K562 (cell line): ENCODE results near the gene MYO6. TPM values are rescaled to one million over a fixed set of nuclear protein-coding genes. Genes with fewer than 3 reads are reported as not detected.

Experiments
- ATAC-seq: fragments of 200-7000 bp; cut with Tn5 transposase; 3 replicates; pipeline ENCODE4 v1.9.1; 2020; ENCODE audit warnings: moderate library complexity
- BruUV-seq: library from RNA; stranded (reverse); fragments of 400-500 nt; replicated peaks from 2 replicates; lab custom pipeline; 2021; lab: Mats Ljungman, UMichigan
- CTCF ChIA-PET: fragments of 300-600 bp; formaldehyde crosslinking; extraction: SDS; loops from one replicate; lab custom pipeline; 2021; ENCODE audit warnings: low intra/inter-chr PET ratio; lab: Yijun Ruan, JAX
- POLR2A ChIA-PET: fragments of 300-600, 350-650 bp; sonication (Branson Sonifier 250); formaldehyde crosslinking; extraction: SDS; loops from one replicate; lab custom pipeline; 2021; ENCODE audit warnings: antibody characterized with exemption, inconsistent platforms; lab: Yijun Ruan, JAX
- DNase-seq, 4 experiments: peaks; one replicate each; pipeline versions ENCODE4 v3.0.0 to v3.0.0-alpha.2; 2011 to 2018; ENCODE audit warnings: low spot score in 3 of 4, mixed read lengths in 3 of 4; ENCODE audit errors: extremely low read depth in 1 of 4
- FAIRE-seq: peaks from 2 replicates; lab custom pipeline; 2011; peaks lifted over from hg19 to GRCh38; lab: Jason Lieb, UNC
- H2AFZ ChIP-seq: 2 replicates; pipeline ENCODE4 v1.6.0; 2011; ENCODE audit warnings: low read depth, low read length, control low read depth, inconsistent platforms
- H3K27ac ChIP-seq: fragments of 200-600 bp; 3 replicates; pipeline ENCODE4 v1.8.0; 2011; ENCODE audit warnings: low read depth, mild to moderate bottlenecking, control low read depth, inconsistent platforms, low read length, moderate library complexity, mixed read lengths; ENCODE audit errors: extremely low read depth
- H3K27me3 ChIP-seq, 2 experiments: fragments of 300-600 bp in 1 of 2; 2 replicates in 1 of 2; 3 replicates in 1 of 2; pipeline versions ENCODE4 v1.6.0 to v1.8.0; 2011; ENCODE audit warnings: inconsistent platforms in 2 of 2, low read length in 2 of 2, mild to moderate bottlenecking in 1 of 2, mixed read lengths in 1 of 2, moderate library complexity in 1 of 2; ENCODE audit not compliant: control insufficient read depth in 2 of 2, insufficient read depth in 2 of 2
- H3K36me3 ChIP-seq: fragments of 300-600 bp; 3 replicates; pipeline ENCODE4 v1.8.0; 2011; ENCODE audit warnings: mild to moderate bottlenecking, low read length, inconsistent platforms; ENCODE audit not compliant: control insufficient read depth, insufficient read depth
- H3K4me1 ChIP-seq, 2 experiments: fragments of 200-600 bp in 1 of 2; replicated peaks in 1 of 2; 2 replicates in 1 of 2; 3 replicates in 1 of 2; pipeline versions ENCODE4 v1.5.1 to v1.8.0; 2011; ENCODE audit warnings: inconsistent platforms in 2 of 2, low read length in 2 of 2, mild to moderate bottlenecking in 1 of 2, mixed read lengths in 1 of 2, moderate library complexity in 1 of 2; ENCODE audit not compliant: control insufficient read depth in 2 of 2, insufficient read depth in 2 of 2
- H3K4me2 ChIP-seq: 2 replicates; pipeline ENCODE4 v1.6.1; 2011; ENCODE audit warnings: low read length, control low read depth, inconsistent platforms, mixed read lengths; ENCODE audit not compliant: insufficient read depth
- H3K4me3 ChIP-seq: fragments of 200-600 bp; sonication (generic), shearing (Covaris generic); 2 replicates; pipeline ENCODE4 v1.5.1; 2016; ENCODE audit warnings: control low read depth, inconsistent platforms
- H3K79me2 ChIP-seq: fragments of 200-600 bp; 3 replicates; pipeline ENCODE4 v1.8.0; 2011; ENCODE audit warnings: low read length, inconsistent platforms; ENCODE audit not compliant: control insufficient read depth, insufficient read depth
- H3K9ac ChIP-seq, 2 experiments: 2 replicates each; pipeline versions ENCODE4 v1.6.0 to v1.6.1; 2011; ENCODE audit warnings: low read depth in 2 of 2, low read length in 2 of 2, control low read depth in 1 of 2, inconsistent platforms in 1 of 2, mild to moderate bottlenecking in 1 of 2, mixed read lengths in 1 of 2; ENCODE audit not compliant: insufficient read depth in 1 of 2
- H3K9me1 ChIP-seq: one replicate; pipeline ENCODE4 v1.6.0; 2011; ENCODE audit warnings: inconsistent platforms, mild to moderate bottlenecking, low read length, moderate library complexity; ENCODE audit not compliant: control insufficient read depth, insufficient read depth
- H3K9me3 ChIP-seq: replicated peaks from 2 replicates; pipeline ENCODE4 v1.5.1; 2011; ENCODE audit warnings: low read depth, low read length, inconsistent platforms; ENCODE audit not compliant: control insufficient read depth, insufficient read depth
- H4K20me1 ChIP-seq: replicated peaks from 2 replicates; pipeline ENCODE4 v1.6.1; 2011; ENCODE audit warnings: low read length, inconsistent platforms, mixed read lengths; ENCODE audit not compliant: control insufficient read depth, insufficient read depth
- EGR1 ChIP-seq: fragments of 450-650 bp; conservative IDR thresholded peaks from 2 replicates; pipeline ENCODE4 v1.6.1; 2017; ENCODE audit warnings: mild to moderate bottlenecking
- NFRKB ChIP-seq: fragments of 450-650 bp; IDR thresholded peaks from 2 replicates; pipeline ENCODE4 v1.6.1; 2016; ENCODE audit warnings: low read depth
- STAT5B ChIP-seq: fragments of 250-450 bp; sonication (Bioruptor Pico); IDR thresholded peaks from 2 replicates; pipeline ENCODE4 v1.8.0; 2021; ENCODE audit warnings: mild to moderate bottlenecking, inconsistent platforms
- U2AF1 ChIP-seq: fragments of 200-400 bp; formaldehyde crosslinking; optimal IDR thresholded peaks from 2 replicates; pipeline ENCODE3; 2017; ENCODE audit warnings: mild to moderate bottlenecking, low read depth, low read length, moderate library complexity
- ZKSCAN1 ChIP-seq: fragments of 150-350 bp; IDR thresholded peaks from 2 replicates; pipeline ENCODE4 v1.6.1; 2016; ENCODE audit warnings: low read depth, low read length
- ZNF212 ChIP-seq: fragments of 450-650 bp; formaldehyde crosslinking; IDR thresholded peaks from 2 replicates; pipeline ENCODE4 v1.4.0; 2020; ENCODE audit warnings: mild to moderate bottlenecking
- ZNF717 ChIP-seq: fragments of 250-450 bp; sonication (Bioruptor Pico); IDR thresholded peaks from 2 replicates; pipeline ENCODE4 v1.5.0; 2021
- ZZZ3 ChIP-seq: fragments of 450-650 bp; IDR thresholded peaks from 2 replicates; pipeline ENCODE4 v1.6.1; 2016; ENCODE audit warnings: antibody characterized with exemption, mild to moderate bottlenecking, moderate library complexity
- WGBS: fragments of 100-300 bp; shearing (Covaris generic); methylation state at CpG from one replicate; pipeline ENCODE4 v1.1.6; 2016; ENCODE audit warnings: low coverage, mixed read lengths; ENCODE audit not compliant: insufficient coverage; ENCODE audit errors: missing lambda C conversion rate; 5-methylcytosine and 5-hydroxymethylcytosine counted together
- in situ Hi-C: fragments of 300-500 bp; cut with MboI; formaldehyde crosslinking; loops from 4 replicates; pipeline ENCODE4 v1.15.0; 2018; ENCODE audit warnings: inconsistent platforms, mixed read lengths
- intact Hi-C: fragments of 100-400 bp; cut with micrococcal nuclease; formaldehyde crosslinking; loops from 2 replicates; pipeline ENCODE4 v1.14.2; 2022
- polyA plus RNA-seq, 8 experiments: library from polyadenylated mRNA; depleted of rRNA in 4 of 8; stranded (reverse) in 5 of 8; unstranded in 3 of 8; fragments of >200 nt; fragmentation: Nextera tagmentation in 2 of 8; fragmentation: Illumina TruSeq in 1 of 8; extraction: Ambion mirVana in 2 of 8; extraction: Trizol in 1 of 8; gene quantifications; 2 replicates each; pipeline versions ENCODE4 v1.2.1 to v1.2.3, GENCODE V29; 2011 to 2014; ENCODE audit warnings: inconsistent platforms in 1 of 8, missing spikeins in 1 of 8
- total RNA-seq, 7 experiments: library from RNA; depleted of rRNA in 6 of 7; stranded (reverse); fragments of >200 nt in 6 of 7; fragmentation: Illumina TruSeq in 2 of 7; extraction: Trizol in 2 of 7; gene quantifications; 2 replicates each; pipeline versions ENCODE4 v1.2.1 to v1.2.3, GENCODE V29; 2011 to 2021; ENCODE audit warnings: low replicate concordance in 1 of 7
- TF ChIP-seq, protein P1 (sequence below): sonication (generic); formaldehyde crosslinking; IDR thresholded peaks from 2 replicates; pipeline ENCODE4 v1.8.0; 2022; ENCODE audit warnings: mild to moderate bottlenecking, missing genetic modification reagents
- TF ChIP-seq, protein P2 (sequence below): fragments of 250-450 bp; sonication (Bioruptor Pico); IDR thresholded peaks from 2 replicates; pipeline ENCODE4 v1.8.0; 2021; ENCODE audit warnings: moderate library complexity, mild to moderate bottlenecking, inconsistent platforms
- TF ChIP-seq, protein P3 (sequence below): sonication (generic); formaldehyde crosslinking; IDR thresholded peaks from 2 replicates; pipeline ENCODE4 v1.8.1; 2023; ENCODE audit warnings: mild to moderate bottlenecking, missing genetic modification reagents, moderate library complexity
- TF ChIP-seq, protein P4 (sequence below): fragments of 450-650 bp; conservative IDR thresholded peaks from 2 replicates; pipeline ENCODE4 v1.6.1; 2016; ENCODE audit warnings: missing genetic modification characterization, low read depth, mild to moderate bottlenecking, control low read depth, missing compliant biosample characterization

MYO6 gene
- total and polyA plus RNA-seq, 9 of the 15 experiments (the other 6 are each of a cell fraction or from before 2014, with no cell fraction given) = 1.3 to 5.5 (median 2.7) TPM

DNA sequence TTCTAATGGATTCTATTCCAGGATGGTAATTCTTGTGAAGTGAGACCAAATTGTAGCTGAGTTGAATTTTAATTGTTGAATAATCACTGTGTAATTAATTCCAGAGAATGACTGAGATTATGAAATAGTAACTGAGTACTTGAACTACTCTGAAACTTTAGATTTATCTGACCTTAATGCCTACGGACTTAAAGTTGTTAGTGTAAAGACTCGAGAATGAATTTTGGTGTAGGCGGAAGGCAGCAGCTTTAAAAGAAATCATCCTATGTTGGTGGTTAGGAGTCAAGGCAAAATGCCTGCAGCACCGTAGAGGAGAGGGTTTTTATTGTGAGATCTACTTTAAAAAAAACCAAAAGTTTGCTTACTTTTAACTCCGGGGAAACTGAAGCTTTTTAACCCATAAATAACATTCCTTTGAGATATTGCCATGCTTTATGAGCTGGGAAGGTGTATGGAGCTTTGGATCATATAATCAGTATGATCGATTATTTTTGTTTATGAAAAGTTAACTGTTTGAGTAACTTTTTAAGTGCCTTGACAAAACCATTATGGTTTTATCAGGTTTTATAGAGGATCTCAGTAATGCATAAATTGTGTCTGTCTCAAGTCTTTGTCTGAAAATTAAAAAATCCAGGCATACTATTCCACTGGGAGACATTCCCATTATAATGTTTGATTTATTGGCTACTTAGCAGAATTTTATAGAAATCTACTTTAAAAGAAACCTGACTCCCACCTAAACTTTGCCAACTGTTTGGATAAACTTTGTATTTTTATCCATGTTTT lies 46.1 kb downstream of the MYO6 start:
- 6% methylated on average over 6 of the region's 6 CpGs for WGBS
- intact Hi-C loops (no loop called here), in situ Hi-C loops (no loop called here)
- DNase-seq = no peak
- FAIRE-seq = no peak
- Histone ChIP-seq H3K9me3 (no peaks in the 10 kb centered on the region), H2AFZ (no peak overlapping the region), H4K20me1 (no peaks in the 10 kb centered on the region), H3K27ac (no peak overlapping the region), H3K9me1 (no peaks in the 10 kb centered on the region), H3K79me2 (no peaks in the 10 kb centered on the region), H3K36me3 (no peaks in the 10 kb centered on the region), H3K9ac (no peak overlapping the region), H3K4me1 (no peaks in the 10 kb centered on the region), H3K27me3 (no peaks in the 10 kb centered on the region; a peak in 2 of 5 replicates), H3K4me3 (no peak overlapping the region), H3K4me2 (no peak overlapping the region)
- ChIA-PET CTCF (no interaction called here), POLR2A (interaction anchor here (1.4 kb wide), 1 partner anchor 37 kb away, joined by 3 read pairs; no protein-coding TSS in a partner anchor)
- TF ChIP-seq EGR1 (no peak), NFRKB (no peak), ZKSCAN1 (no peak), ZZZ3 (no peak), STAT5B (CRISPR knock-in tag) (no peak), ZNF717 (CRISPR knock-in tag) (no peak), ZNF212 (no peak), U2AF1 (no peak)
- TF ChIP-seq, protein P1, sequence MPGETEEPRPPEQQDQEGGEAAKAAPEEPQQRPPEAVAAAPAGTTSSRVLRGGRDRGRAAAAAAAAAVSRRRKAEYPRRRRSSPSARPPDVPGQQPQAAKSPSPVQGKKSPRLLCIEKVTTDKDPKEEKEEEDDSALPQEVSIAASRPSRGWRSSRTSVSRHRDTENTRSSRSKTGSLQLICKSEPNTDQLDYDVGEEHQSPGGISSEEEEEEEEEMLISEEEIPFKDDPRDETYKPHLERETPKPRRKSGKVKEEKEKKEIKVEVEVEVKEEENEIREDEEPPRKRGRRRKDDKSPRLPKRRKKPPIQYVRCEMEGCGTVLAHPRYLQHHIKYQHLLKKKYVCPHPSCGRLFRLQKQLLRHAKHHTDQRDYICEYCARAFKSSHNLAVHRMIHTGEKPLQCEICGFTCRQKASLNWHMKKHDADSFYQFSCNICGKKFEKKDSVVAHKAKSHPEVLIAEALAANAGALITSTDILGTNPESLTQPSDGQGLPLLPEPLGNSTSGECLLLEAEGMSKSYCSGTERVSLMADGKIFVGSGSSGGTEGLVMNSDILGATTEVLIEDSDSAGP (CRISPR knock-in tag) = no peak
- TF ChIP-seq, protein P2, sequence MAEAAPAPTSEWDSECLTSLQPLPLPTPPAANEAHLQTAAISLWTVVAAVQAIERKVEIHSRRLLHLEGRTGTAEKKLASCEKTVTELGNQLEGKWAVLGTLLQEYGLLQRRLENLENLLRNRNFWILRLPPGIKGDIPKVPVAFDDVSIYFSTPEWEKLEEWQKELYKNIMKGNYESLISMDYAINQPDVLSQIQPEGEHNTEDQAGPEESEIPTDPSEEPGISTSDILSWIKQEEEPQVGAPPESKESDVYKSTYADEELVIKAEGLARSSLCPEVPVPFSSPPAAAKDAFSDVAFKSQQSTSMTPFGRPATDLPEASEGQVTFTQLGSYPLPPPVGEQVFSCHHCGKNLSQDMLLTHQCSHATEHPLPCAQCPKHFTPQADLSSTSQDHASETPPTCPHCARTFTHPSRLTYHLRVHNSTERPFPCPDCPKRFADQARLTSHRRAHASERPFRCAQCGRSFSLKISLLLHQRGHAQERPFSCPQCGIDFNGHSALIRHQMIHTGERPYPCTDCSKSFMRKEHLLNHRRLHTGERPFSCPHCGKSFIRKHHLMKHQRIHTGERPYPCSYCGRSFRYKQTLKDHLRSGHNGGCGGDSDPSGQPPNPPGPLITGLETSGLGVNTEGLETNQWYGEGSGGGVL (CRISPR knock-in tag) = no peak
- TF ChIP-seq, protein P3, sequence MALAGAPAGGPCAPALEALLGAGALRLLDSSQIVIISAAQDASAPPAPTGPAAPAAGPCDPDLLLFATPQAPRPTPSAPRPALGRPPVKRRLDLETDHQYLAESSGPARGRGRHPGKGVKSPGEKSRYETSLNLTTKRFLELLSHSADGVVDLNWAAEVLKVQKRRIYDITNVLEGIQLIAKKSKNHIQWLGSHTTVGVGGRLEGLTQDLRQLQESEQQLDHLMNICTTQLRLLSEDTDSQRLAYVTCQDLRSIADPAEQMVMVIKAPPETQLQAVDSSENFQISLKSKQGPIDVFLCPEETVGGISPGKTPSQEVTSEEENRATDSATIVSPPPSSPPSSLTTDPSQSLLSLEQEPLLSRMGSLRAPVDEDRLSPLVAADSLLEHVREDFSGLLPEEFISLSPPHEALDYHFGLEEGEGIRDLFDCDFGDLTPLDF (CRISPR knock-in tag) = no peak
- TF ChIP-seq, protein P4, sequence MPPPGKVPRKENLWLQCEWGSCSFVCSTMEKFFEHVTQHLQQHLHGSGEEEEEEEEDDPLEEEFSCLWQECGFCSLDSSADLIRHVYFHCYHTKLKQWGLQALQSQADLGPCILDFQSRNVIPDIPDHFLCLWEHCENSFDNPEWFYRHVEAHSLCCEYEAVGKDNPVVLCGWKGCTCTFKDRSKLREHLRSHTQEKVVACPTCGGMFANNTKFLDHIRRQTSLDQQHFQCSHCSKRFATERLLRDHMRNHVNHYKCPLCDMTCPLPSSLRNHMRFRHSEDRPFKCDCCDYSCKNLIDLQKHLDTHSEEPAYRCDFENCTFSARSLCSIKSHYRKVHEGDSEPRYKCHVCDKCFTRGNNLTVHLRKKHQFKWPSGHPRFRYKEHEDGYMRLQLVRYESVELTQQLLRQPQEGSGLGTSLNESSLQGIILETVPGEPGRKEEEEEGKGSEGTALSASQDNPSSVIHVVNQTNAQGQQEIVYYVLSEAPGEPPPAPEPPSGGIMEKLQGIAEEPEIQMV (tag) = no peak
- ATAC-seq = no peak
- no TSS peak for BruUV-seq
